ENCODE measurements around the gene PSMD8. TPM values are rescaled to one million over a fixed set of nuclear protein-coding genes. Genes with fewer than 3 reads are reported as not detected.
"Not testable (repeated sequence)": the region's sequence is repeated elsewhere in the genome, so short reads cannot be mapped to it uniquely, and the experiment has no call there.

PSMD8 gene
- total and polyA plus RNA-seq, 8 donors = 116 to 173 (median 128) TPM

GRCh38 chr19:38360839-38361631, 13.3 kb upstream of the PSMD8 start:
- H3K4me3 ChIP-seq = peak overlapping the region; percentile 54 to 66
- ATAC-seq = no peak
- intact Hi-C loops (cut with DNase I) = no loop called here
- H3K27ac ChIP-seq = no peak overlapping the region
- no peaks in the 10 kb centered on the region for H3K36me3 ChIP-seq
- H3K27me3 ChIP-seq = peaks cover 4 to 60% of the 10 kb centered on the region in 2 donors
- no peaks in the 10 kb centered on the region for H3K9me3 ChIP-seq
- peaks cover 5 to 22% of the 10 kb centered on the region in 2 donors for H3K4me1 ChIP-seq
- TF ChIP-seq CTCF (IDR thresholded peaks at IDR 0.05) = no peak
- no peak for DNase-seq

- intact Hi-C loops (cut with DNase I) = no loop called here
- H3K4me1 ChIP-seq = peaks cover 5 to 22% of the 10 kb centered on the region in 2 donors
- DNase-seq = peak; percentile 66 to 91 (median 84)
These were observed 12.7 kb upstream of the PSMD8 start for GRCh38 chr19:38361633-38362075.

GRCh38 chr19:38362076-38362945, 12.1 kb upstream of the PSMD8 start:
- ATAC-seq = peak; percentile 91
- DNase-seq = peak; percentile 32 to 94 (median 74)
- Histone ChIP-seq H3K4me1 (peaks cover 5 to 22% of the 10 kb centered on the region in 2 donors), H3K4me3 (peak overlapping the region; percentile 54 to 66), H3K9me3 (no peaks in the 10 kb centered on the region), H3K27ac (peak overlapping the region in 1 of 2 donors; percentile 4), H3K36me3 (no peaks in the 10 kb centered on the region), H3K27me3 (peaks cover 4 to 47% of the 10 kb centered on the region in 2 donors)
- no peak for TF ChIP-seq CTCF (IDR thresholded peaks at IDR 0.05)
- intact Hi-C loops (cut with DNase I) = no loop called here

More at GRCh38 chr19:38361633-38362075, 12.7 kb upstream of the PSMD8 start:
- H3K36me3 ChIP-seq = no peaks in the 10 kb centered on the region
- peaks cover 4 to 54% of the 10 kb centered on the region in 2 donors for H3K27me3 ChIP-seq
- H3K27ac ChIP-seq = no peak overlapping the region
- peak overlapping the region; percentile 54 to 66 for H3K4me3 ChIP-seq
- ATAC-seq = peak; percentile 94
- no peaks in the 10 kb centered on the region for H3K9me3 ChIP-seq
- TF ChIP-seq CTCF (IDR thresholded peaks at IDR 0.05) = no peak

- peaks cover 5 to 22% of the 10 kb centered on the region in 2 donors for H3K4me1 ChIP-seq
- intact Hi-C loops (cut with DNase I); ATAC-seq; DNase-seq; H3K27ac ChIP-seq; H3K9me3 ChIP-seq; H3K36me3 ChIP-seq: not testable (repeated sequence)
- H3K27me3 ChIP-seq = peaks cover 4 to 44% of the 10 kb centered on the region in 2 donors
- H3K4me3 ChIP-seq = peak overlapping the region in 1 of 2 donors; percentile 66
These were observed 11.3 kb upstream of the PSMD8 start for GRCh38 chr19:38362946-38363688.

GRCh38 chr19:38367041-38367440, 7.3 kb upstream of the PSMD8 start:
- peaks cover 0 to 5% of the 10 kb centered on the region in 2 donors for H3K27me3 ChIP-seq
- no peaks in the 10 kb centered on the region for H3K36me3 ChIP-seq
- no peak for DNase-seq
- intact Hi-C loops (cut with DNase I) = no loop called here
- no peak overlapping the region for H3K4me3 ChIP-seq
- H3K9me3 ChIP-seq = no peaks in the 10 kb centered on the region
- ATAC-seq = no peak
- no peak overlapping the region for H3K27ac ChIP-seq
- peaks cover 5 to 9% of the 10 kb centered on the region in 2 donors for H3K4me1 ChIP-seq
- no peak for TF ChIP-seq CTCF (IDR thresholded peaks at IDR 0.05)
